IPS-NIHi7 (cell line): ENCODE results near the gene FOSL1.
"Not testable (repeated sequence)": the region's sequence is repeated elsewhere in the genome, so short reads cannot be mapped to it uniquely, and the experiment has no call there.

Experiments used
- DNase-seq: peaks from one replicate; pipeline ENCODE4 v3.0.0; 2012; ENCODE audit warnings: mixed read lengths; ENCODE audit errors: extremely low spot score

Gene FOSL1

DNA sequence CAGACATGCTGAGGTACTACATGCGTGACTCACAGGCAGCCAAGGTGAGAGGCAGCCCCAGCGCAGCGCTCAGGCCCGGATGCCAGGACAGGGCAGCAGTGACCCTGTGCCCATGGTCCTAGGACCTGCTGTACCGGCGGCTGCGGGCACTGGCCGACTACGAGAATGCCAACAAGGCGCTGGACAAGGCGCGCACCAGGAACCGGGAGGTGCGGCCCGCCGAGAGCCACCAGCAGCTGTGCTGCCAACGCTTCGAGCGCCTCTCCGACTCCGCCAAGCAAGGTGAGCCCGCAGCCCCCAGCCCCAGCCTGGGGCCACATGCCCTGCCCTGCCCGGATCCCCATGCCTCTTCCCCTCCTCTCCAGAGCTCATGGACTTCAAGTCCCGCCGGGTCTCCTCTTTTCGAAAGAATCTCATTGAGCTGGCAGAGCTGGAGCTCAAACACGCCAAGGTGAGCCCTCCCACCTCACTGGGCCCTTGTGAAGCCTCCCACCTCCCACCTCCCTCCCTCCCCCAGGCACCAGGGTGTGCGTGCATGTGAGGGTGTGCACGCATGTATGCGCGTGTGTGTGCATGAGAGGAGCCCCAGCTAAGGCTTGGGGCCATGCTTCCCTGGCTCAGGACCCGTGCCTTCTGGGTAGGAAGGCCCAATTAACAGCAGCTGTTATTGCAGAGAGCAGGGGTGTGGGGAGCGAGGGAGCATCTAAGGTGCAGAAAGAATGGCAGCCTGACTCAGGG lies 47.5 kb downstream of the FOSL1 start:
- no peak for DNase-seq

DNA sequence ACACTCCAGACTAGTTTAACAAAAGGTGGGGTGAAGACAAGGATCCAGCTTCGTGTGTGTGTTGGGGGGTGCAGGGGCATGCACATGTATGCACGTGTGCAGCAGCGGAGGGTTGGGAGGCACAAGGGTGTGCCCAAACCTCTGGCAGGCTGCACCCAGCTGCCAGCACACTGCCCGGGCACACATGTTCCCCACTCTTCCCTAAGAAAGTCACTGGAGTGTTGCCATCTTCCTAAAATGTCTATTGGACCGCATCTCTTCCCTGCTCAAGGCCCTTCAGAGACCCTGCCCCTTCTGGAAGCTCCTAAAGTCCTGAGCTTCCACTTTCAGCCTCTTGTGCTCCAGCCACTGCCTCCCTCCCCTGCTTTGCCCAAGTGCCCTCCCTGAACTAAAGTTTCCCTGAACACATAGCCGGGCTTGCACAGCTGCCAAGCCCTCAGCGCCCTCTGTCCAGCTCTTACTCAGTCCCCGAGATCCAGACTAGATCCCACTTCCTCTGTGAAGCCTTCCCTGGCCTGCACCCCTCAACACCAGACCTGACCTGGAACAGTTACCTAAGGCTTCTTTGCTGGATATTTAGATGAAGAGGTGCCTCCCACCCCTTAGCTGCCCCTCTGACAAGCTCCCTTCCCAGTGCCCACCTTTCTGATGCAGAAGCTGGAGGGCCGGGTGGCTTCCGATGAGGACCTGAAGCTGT lies 48.2 kb downstream of the FOSL1 start:
- DNase-seq: no peak

DNA sequence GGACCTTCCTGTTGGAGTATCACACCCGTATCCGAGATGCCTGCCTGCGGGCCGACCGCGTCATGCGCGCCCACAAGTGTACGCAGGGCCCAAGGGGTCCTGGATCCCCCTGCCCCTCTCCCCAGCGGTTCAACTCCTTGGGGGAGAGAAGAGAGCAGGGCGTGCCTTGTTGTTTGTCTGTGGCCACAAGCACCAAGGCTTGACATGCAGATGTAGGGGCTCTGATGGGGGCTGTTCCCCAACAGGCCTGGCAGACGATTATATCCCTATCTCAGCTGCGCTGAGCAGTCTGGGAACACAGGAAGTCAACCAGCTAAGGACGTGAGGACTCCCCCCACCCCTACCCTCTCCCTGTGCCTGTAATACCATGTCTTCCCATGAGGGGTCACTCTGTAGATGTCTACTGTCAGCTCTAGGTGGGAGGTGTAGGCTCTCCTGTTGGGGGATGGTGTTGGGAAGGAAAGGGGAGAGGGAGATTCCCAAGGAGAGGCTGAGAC lies 49.1 kb downstream of the FOSL1 start:
- peak; percentile 88 for DNase-seq

DNA sequence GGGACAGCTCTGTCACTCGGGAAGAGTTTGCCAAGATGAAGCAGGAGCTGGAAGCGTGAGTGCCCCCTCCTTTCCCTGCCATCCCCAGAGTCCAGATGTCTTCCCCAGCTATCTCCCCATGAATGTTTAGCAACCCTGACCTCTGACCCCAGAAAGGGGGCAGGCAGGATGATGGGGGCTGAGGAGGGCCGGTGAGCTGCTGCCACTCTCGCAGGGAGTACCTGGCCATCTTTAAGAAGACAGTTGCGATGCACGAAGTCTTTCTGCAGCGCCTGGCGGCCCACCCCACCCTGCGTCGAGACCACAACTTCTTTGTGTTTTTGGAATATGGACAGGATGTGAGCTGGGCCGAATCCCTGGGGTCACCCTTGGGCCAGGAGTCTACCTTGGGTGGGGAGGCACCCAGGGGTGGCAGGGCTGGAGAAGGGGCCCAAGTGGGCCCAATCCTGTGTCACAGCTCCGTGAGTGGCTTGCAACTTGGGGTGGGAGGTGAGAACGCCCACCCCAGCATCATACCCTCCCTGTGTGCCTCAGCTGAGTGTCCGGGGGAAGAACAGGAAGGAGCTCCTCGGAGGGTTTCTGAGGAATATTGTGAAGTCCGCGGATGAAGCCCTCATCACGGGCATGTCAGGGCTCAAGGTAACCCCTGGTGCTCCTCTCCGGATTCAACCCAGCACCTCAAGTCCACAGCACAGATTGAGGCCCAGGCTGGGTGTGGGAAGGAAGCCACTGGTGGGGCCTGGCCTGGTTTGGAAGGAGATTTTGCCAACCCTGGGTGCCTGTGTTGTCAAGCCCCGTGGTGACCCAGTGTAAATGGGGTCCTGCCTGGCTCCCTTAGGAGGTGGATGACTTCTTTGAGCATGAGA lies 49.7 kb downstream of the FOSL1 start:
- no peak for DNase-seq

DNA sequence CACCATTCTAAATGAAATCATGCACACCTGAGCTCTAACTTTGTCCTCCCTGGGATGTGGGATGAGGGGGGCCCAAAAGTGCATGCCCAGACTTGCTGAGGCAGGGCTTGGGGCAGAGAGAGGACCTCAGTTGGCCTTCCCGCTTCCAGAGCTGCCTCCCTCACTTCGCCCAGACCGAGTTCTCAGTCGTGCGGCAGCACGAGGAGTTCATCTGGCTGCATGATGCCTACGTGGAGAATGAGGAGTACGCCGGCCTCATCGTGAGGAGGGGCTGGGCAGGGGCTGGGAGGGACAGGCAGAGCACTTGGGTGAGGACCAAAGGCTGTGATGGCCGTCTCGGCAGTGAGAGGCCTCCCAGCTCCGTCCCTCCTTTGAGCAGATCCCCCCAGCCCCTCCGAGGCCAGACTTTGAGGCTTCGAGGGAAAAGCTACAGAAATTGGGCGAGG lies 50.4 kb downstream of the FOSL1 start:
- DNase-seq: no peak

DNA sequence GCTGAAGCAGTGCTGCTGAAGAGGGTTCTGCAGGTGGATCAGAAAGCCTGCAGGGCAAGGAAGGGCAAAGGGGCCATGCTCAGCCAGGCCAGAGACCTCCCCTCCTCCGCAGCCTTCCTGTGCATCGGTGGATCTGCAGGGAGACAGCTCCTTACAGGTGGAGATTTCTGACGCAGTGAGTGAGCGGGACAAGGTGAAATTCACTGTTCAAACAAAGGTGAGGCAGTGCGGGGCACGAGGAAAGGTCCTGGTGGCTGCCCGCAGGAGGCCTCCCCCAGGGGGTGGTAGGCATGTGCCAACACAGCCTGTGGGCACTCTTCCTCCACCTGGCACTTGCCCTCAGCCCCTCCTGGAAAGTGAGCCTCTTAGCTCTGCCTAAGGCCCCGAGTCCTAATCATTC lies 50.8 kb downstream of the FOSL1 start:
- no peak for DNase-seq

DNA sequence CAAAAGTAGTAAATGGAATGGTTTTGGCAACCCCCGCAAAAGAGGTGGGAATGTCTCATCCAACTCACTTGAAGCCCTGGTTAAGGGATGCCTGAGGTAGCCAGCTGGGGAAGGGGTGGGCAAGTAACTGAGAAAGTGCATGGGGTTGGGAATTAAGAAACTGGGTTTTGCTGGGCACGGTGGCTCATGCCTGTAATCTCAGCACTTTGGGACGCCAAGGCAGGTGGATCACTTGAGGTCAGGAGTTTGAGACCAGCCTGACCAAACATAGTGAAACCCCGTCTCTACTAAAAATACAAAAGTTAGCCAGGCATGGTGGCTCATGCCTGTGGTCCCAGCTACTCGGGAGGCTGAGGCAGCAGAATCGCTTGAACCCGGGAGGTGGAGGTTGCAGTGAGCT lies 51.5 kb downstream of the FOSL1 start:
- DNase-seq: not testable (repeated sequence)

DNA sequence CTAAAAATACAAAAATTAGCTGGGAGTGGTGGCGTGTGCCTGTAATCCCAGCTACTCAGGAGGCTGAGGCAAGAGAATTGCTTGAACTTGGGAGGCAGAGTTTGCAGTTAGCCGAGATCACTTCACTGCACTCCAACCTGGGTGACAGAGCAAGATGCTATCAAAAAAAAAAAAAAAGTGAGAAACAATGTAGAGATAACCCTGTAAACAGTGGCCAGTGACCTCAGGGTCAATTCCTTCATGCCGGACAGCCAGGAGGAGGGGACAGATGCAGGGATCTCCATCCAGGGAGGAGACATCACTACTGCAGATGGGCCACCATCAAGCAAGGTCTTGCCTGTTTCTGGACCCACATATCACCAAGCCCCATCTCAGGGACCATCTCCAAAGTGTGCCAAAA lies 52.4 kb downstream of the FOSL1 start:
- DNase-seq: no peak

DNA sequence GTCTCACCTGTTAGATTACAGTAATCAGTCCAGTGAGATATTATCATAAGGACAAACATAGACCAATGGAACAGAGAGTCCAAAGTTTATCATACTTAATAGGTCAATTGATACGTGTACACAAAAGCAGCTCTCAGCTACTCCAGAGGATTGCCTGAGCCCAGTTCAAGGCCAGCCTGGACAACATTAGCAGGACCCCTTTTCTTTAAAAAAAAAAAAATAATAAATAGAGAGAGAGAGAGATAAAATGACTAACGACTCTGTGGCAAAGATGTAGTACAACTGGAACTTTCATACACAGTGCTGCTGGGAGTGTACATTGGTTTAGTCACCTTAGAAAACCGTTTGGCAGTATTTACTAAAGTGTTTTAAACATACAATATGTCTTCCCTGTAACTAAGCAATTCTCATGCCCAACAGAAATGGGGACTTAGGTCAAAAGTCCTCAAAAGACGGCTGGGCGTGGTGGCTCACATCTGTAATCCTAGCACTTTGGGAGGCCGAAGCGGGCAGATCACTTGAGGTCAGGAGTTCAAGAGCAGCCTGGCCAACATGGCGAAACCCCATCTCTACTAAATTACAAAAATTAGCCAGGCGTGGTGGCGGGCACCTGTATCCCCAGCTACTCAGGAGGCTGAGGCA lies 55.8 kb downstream of the FOSL1 start:
- DNase-seq: no peak

DNA sequence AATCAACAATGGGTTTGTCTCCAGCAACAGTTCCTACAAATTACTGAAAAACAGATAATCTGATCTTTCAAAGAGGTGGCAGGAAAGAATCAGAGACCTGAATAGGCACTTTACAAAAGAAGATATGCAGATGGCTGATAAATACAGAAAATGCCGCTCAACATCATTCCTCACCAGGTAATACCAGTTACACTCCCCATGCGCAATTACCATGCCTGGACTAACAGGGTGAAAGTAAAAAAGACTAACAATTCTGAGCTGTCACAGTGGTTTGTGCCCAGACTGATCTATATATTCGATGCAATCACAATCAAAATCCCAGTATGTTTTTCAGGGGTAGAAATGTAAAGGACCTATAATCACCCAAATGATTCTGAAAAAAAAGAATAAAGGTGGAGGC lies 56.4 kb downstream of the FOSL1 start:
- no peak for DNase-seq

DNA sequence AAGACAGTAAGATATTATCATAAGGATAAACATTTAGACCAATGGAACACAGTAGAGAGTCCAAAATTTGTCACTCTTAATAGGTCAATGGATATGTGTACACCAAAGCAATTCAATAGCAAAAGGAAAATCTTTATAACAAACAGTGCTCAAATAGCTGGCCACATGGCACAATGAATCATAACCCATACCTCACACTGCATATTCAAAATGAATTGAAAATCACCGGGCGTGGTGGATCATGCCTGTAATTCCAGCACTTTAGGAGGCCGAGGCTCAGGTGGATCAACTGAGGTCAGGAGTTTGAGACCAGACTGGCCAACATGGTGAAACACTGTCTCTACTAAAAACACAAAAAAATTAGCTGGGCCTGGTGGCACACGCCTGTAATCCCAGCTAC lies 58.0 kb downstream of the FOSL1 start:
- DNase-seq: no peak
